Measurements from ENCODE around the gene RAB11FIP5. TPM values are rescaled to one million over a fixed set of nuclear protein-coding genes. Genes with fewer than 3 reads are reported as not detected.
A peak's percentile ranks its signal among the peaks of the same experiment; 100 is the strongest.

Gene RAB11FIP5
- total RNA-seq, 2 experiments from 2014 or later: 22.6 to 24.0 TPM

- CTCF ChIA-PET: interaction anchor here (1.1 to 1.3 kb wide), 2 partner anchors 68 to 89 kb away, joined by 3 to 4 read pairs; no protein-coding TSS in a partner anchor
- no peaks in the 10 kb centered on the region for H3K36me3 Mint-ChIP-seq (ENCODE audit: low read depth)
Observed at GRCh38 chr2:73088703-73089102, 24.0 kb downstream of the RAB11FIP5 start.

GRCh38 chr2:73088211-73088610 is 24.5 kb downstream of the RAB11FIP5 start:
- H3K4me1 Mint-ChIP-seq: peaks cover 4% of the 10 kb centered on the region
- H3K9me3 Mint-ChIP-seq: no peaks in the 10 kb centered on the region
- no peak overlapping the region for H3K27ac Mint-ChIP-seq
- ChIA-PET POLR2A (interaction anchor here (1.1 kb wide), 1 partner anchor 89 kb away, joined by 3 read pairs; no protein-coding TSS in a partner anchor), CTCF (interaction anchor here (1.0 to 6.4 kb wide), 3 partner anchors 69 to 90 kb away, joined by 3 to 41 read pairs (median 4); no protein-coding TSS in a partner anchor)
- H3K36me3 Mint-ChIP-seq (ENCODE audit: low read depth): no peaks in the 10 kb centered on the region
- no peaks in the 10 kb centered on the region for H3K27me3 Mint-ChIP-seq
- no peak overlapping the region for H3K4me3 Mint-ChIP-seq
- no peak for DNase-seq

More at GRCh38 chr2:73088703-73089102, 24.0 kb downstream of the RAB11FIP5 start:
- no peak overlapping the region for H3K4me3 Mint-ChIP-seq
- peaks cover 4% of the 10 kb centered on the region for H3K4me1 Mint-ChIP-seq
- no peak overlapping the region for H3K27ac Mint-ChIP-seq
- no peaks in the 10 kb centered on the region for H3K27me3 Mint-ChIP-seq
- H3K9me3 Mint-ChIP-seq: no peaks in the 10 kb centered on the region
- DNase-seq: no peak
- POLR2A ChIA-PET: interaction anchor here (1.1 kb wide), 1 partner anchor 89 kb away, joined by 3 read pairs; no protein-coding TSS in a partner anchor

DNA sequence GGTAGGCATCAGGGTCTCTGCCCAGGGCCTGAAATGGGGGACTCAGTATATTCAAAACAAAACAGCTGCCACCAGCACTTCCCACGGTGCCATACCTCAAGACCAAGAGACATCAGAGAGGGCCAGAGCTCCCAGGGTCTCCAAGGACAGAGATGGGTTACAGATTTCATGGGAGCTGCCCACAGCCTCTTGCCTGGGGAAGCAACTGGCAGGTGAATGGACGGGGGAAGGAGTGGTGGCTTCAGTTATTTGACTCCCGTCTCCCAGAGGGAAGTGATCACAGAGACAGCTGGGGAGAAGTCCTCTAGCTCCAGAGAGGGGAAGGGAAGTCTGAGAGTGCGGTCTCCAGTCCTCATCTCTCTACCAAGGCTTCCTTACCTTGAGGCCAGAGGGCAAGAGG is 25.4 kb downstream of the RAB11FIP5 start:
- DNase-seq: no peak
- Mint-ChIP-seq H3K4me1 (peaks cover 4% of the 10 kb centered on the region), H3K27ac (no peak overlapping the region), H3K27me3 (no peaks in the 10 kb centered on the region), H3K4me3 (no peak overlapping the region), H3K9me3 (no peaks in the 10 kb centered on the region), H3K36me3 (ENCODE audit: low read depth) (no peaks in the 10 kb centered on the region)
- ChIA-PET CTCF (interaction anchor here (0.8 to 6.4 kb wide), 6 partner anchors 38 to 125 kb away, joined by 3 to 41 read pairs (median 3); no protein-coding TSS in a partner anchor), POLR2A (no interaction called here)

DNA sequence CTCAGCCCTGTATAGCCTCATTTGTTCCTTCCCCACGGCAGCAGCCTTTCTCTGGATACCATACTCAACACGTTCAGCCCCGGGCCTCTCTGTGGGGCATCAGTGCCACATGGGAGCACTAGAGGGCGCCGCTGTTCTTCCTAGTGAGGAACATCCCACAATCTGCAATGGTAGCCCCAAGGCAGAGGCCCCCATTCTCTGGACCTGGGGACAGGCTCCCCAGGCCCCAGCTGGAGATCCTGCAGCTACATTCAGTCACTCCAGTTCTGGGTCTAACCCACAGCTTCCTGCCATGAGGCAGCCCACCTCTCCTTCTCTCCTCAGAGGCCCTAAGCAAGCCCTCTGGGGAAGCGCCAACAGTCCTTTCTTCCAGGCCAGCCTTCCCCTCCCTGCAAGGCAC is 27.1 kb downstream of the RAB11FIP5 start:
- peaks cover 4% of the 10 kb centered on the region for H3K4me1 Mint-ChIP-seq
- ChIA-PET POLR2A (interaction anchor here (1.0 to 1.5 kb wide), 3 partner anchors 25 to 92 kb away, joined by 3 to 4 read pairs (median 3); no protein-coding TSS in a partner anchor), CTCF (interaction anchor here (0.6 to 6.4 kb wide), 13 partner anchors 10 to 127 kb away, joined by 3 to 41 read pairs (median 4); partner anchors contain the start of gene RAB11FIP5)
- H3K27me3 Mint-ChIP-seq: no peaks in the 10 kb centered on the region
- H3K36me3 Mint-ChIP-seq (ENCODE audit: low read depth): no peaks in the 10 kb centered on the region
- H3K9me3 Mint-ChIP-seq: no peaks in the 10 kb centered on the region
- no peak overlapping the region for H3K27ac Mint-ChIP-seq
- DNase-seq: peak; percentile 84
- no peak overlapping the region for H3K4me3 Mint-ChIP-seq

GRCh38 chr2:73084971-73085370 is 27.8 kb downstream of the RAB11FIP5 start:
- no peak for DNase-seq
- ChIA-PET CTCF (interaction anchor here (1.0 to 6.4 kb wide), 8 partner anchors 9 to 128 kb away, joined by 3 to 41 read pairs (median 8); no protein-coding TSS in a partner anchor), POLR2A (no interaction called here)
- Mint-ChIP-seq H3K4me3 (no peak overlapping the region), H3K4me1 (peaks cover 4% of the 10 kb centered on the region), H3K27ac (no peak overlapping the region), H3K27me3 (no peaks in the 10 kb centered on the region), H3K36me3 (ENCODE audit: low read depth) (no peaks in the 10 kb centered on the region), H3K9me3 (no peaks in the 10 kb centered on the region)

GRCh38 chr2:73083886-73084800 is 28.6 kb downstream of the RAB11FIP5 start:
- no peak overlapping the region for H3K4me3 Mint-ChIP-seq
- H3K4me1 Mint-ChIP-seq: no peaks in the 10 kb centered on the region
- no peaks in the 10 kb centered on the region for H3K27me3 Mint-ChIP-seq
- H3K36me3 Mint-ChIP-seq (ENCODE audit: low read depth): no peaks in the 10 kb centered on the region
- H3K27ac Mint-ChIP-seq: no peak overlapping the region
- CTCF ChIA-PET: interaction anchor here (1.1 to 6.4 kb wide), 6 partner anchors 10 to 129 kb away, joined by 3 to 41 read pairs (median 12); no protein-coding TSS in a partner anchor
- no peaks in the 10 kb centered on the region for H3K9me3 Mint-ChIP-seq
- POLR2A ChIA-PET: no interaction called here
- no peak for DNase-seq

DNA sequence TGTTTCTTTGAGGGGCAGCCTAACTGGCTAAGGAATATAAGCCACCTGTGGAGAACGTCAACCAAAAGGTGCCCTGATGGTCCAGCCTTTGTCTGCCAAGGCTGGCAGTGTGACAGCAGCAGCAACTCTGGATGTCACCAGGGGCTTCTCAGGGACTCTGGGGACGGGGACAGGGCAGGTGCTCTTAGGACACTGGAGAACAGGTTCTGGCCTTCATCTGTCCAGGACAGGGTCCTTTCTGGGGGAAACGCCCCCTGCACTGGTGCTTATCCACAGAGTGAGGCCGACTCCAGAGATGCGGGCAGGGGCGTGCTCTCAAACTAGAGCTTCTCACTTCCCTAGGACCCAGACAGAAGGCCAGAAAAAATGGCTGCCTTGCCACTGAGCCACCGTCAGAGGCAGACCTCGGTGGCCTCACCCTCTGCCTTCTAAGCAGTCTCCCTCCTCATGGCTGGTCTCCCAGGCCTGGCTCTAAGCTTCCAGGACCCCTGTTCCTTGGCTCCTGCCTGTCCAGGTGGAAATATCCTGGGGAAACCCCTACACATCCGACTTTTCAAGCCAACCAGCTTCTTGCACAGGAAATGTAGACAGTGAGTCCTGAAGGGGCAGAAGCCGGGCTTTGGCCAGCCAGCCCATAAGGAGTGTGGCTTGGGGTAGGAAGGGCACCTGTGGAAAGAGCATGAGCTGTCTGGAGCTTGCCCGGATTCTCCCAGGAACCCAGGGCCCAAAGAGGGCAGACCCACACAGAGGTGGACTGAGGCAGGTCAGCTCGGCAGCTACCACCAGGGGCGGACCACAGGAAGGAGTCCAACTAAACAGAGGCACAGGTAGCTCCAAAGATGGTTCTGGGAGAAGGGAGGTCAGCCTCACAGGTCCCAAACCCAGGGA is 30.0 kb downstream of the RAB11FIP5 start:
- Mint-ChIP-seq H3K9me3 (no peaks in the 10 kb centered on the region), H3K4me3 (no peak overlapping the region), H3K36me3 (ENCODE audit: low read depth) (no peaks in the 10 kb centered on the region), H3K27me3 (no peaks in the 10 kb centered on the region), H3K27ac (no peak overlapping the region), H3K4me1 (no peaks in the 10 kb centered on the region)
- POLR2A ChIA-PET: no interaction called here
- CTCF ChIA-PET: interaction anchor here (3.6 to 6.4 kb wide), 2 partner anchors 95 to 130 kb away, joined by 17 to 41 read pairs; no protein-coding TSS in a partner anchor
- no peak for DNase-seq

- Mint-ChIP-seq H3K27me3 (no peaks in the 10 kb centered on the region), H3K9me3 (no peaks in the 10 kb centered on the region)
- POLR2A ChIA-PET: no interaction called here
Observed at GRCh38 chr2:73081181-73081671, 31.5 kb downstream of the RAB11FIP5 start.

GRCh38 chr2:73080321-73081131 is 32.2 kb downstream of the RAB11FIP5 start:
- ChIA-PET CTCF (no interaction called here), POLR2A (no interaction called here)
- H3K4me1 Mint-ChIP-seq: no peaks in the 10 kb centered on the region
- no peak overlapping the region for H3K4me3 Mint-ChIP-seq
- no peaks in the 10 kb centered on the region for H3K9me3 Mint-ChIP-seq
- H3K36me3 Mint-ChIP-seq (ENCODE audit: low read depth): no peaks in the 10 kb centered on the region
- DNase-seq: no peak
- no peak overlapping the region for H3K27ac Mint-ChIP-seq
- H3K27me3 Mint-ChIP-seq: no peaks in the 10 kb centered on the region

More at GRCh38 chr2:73081181-73081671, 31.5 kb downstream of the RAB11FIP5 start:
- DNase-seq: no peak
- Mint-ChIP-seq H3K4me3 (no peak overlapping the region), H3K27ac (no peak overlapping the region), H3K36me3 (ENCODE audit: low read depth) (no peaks in the 10 kb centered on the region), H3K4me1 (no peaks in the 10 kb centered on the region)
- CTCF ChIA-PET: no interaction called here

GRCh38 chr2:73079636-73080035 is 33.1 kb downstream of the RAB11FIP5 start:
- CTCF ChIA-PET: no interaction called here
- POLR2A ChIA-PET: no interaction called here
- no peaks in the 10 kb centered on the region for H3K27me3 Mint-ChIP-seq
- no peak overlapping the region for H3K27ac Mint-ChIP-seq
- DNase-seq: no peak
- no peak overlapping the region for H3K4me3 Mint-ChIP-seq
- H3K36me3 Mint-ChIP-seq (ENCODE audit: low read depth): no peaks in the 10 kb centered on the region
- no peaks in the 10 kb centered on the region for H3K9me3 Mint-ChIP-seq
- H3K4me1 Mint-ChIP-seq: no peaks in the 10 kb centered on the region

- no peak for DNase-seq
- Mint-ChIP-seq H3K36me3 (ENCODE audit: low read depth) (no peaks in the 10 kb centered on the region), H3K4me1 (no peaks in the 10 kb centered on the region), H3K27me3 (no peaks in the 10 kb centered on the region), H3K27ac (no peak overlapping the region), H3K4me3 (no peak overlapping the region), H3K9me3 (no peaks in the 10 kb centered on the region)
- ChIA-PET CTCF (no interaction called here), POLR2A (no interaction called here)
Observed at GRCh38 chr2:73078457-73079411, 34.0 kb downstream of the RAB11FIP5 start.

Data from activated CD4-positive, alpha-beta memory T cell treated with anti-CD3 and anti-CD28 coated beads, Interleukin-2, amount 10 ng/mL, durations not matched to agents 7 days and 5 days (primary cell).